Measurements from ENCODE around the gene TFCP2L1.

TFCP2L1 gene

DNA sequence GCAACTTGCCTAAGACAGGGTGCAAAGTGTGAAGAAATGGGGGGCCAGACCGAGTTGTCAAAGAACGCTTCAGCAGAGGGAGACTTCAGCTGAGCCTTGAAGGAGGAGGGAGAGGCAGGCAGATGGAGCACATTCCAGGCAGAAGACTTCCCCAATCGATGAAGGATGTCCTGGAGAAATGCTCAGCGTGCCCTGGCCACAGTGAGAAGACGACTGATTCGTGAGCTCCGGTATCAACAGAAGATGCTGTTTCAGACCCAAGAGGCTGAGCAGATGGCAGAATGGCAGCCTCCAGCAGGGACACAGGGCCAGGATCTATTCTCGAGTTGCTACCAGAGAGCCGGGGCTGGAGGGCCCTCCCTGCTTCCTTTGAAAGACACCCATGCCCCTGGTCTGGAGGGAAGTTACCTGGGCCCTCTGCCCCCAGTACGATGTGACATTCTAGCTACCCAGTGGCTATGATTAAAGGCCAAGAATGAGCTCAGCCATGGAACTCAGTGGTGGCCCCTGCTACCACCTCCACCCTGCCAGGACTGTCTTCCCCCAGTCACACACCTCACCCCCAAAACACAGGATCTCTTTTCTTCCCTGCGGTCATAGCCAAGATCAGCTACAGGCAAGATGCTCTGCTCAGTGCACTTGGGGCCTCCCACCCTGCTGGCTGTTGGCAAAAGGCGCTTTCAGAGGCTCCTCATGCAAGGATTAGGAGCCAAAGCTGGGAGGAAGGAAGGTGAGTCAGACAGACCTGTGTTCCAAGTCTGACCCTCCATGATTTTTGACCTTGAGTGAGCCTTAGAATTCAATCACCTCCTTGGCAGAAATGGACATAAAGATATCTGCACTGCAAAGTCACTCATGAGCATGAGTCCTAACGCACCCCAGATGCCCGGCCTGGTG is 84.3 kb downstream of the TFCP2L1 start:
- in situ Hi-C loops (cut with MboI; ENCODE audit: low sequenced_read_pairs), result no loop called here

DNA sequence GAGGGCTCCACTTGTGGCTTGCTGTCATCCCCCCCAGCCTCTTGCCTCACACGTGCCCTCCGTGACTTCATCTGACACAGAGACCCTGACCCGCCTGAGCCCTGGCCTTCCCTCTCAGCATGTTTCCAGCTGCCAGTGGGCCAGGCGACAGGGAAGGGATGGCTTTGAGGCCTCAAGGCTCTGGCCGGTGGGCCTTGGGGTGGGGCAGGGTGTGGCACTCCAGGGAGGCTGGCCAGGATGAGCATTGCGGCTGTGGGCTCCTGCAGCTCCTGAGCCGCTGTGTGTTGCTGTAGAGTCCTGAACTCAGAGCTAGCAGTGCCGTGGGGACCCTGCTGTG is 85.0 kb downstream of the TFCP2L1 start:
- in situ Hi-C loops (cut with MboI; ENCODE audit: low sequenced_read_pairs), result no loop called here

DNA sequence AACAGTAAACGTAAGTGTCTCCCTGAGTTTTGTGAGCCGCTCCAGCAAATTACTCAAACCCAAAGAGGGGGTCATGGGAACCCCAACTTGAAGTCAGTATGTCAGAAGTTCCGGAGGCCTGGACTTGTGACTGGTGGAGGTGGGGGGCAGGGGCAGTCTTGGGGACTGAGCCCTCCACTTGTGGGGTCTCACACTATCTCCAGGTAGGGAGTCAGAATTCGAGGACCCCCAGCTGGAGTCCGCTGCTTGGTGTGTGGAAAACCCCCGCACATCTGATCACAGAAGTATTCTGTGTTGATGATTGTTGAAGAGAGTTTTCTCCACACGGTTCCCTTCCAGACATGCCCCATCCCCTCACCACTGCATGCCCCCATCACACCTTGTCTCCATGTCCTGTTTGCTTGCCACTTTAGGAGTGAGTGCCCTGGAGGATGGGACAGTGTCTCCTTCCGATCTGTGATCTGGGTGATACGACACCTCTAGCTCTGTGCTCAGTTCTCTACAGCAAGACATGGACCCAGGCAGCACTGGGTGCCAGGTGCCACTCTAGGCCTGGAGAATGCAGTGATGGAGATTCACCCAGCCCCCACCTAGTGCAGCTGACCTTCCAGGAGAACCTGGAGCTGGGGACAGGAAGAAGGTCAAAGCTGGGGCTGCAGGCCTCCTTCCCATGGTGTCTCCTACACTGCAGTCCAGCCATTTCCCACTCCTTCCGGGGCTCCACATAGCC is 85.6 kb downstream of the TFCP2L1 start:
- in situ Hi-C loops (cut with MboI; ENCODE audit: low sequenced_read_pairs), result no loop called here

DNA sequence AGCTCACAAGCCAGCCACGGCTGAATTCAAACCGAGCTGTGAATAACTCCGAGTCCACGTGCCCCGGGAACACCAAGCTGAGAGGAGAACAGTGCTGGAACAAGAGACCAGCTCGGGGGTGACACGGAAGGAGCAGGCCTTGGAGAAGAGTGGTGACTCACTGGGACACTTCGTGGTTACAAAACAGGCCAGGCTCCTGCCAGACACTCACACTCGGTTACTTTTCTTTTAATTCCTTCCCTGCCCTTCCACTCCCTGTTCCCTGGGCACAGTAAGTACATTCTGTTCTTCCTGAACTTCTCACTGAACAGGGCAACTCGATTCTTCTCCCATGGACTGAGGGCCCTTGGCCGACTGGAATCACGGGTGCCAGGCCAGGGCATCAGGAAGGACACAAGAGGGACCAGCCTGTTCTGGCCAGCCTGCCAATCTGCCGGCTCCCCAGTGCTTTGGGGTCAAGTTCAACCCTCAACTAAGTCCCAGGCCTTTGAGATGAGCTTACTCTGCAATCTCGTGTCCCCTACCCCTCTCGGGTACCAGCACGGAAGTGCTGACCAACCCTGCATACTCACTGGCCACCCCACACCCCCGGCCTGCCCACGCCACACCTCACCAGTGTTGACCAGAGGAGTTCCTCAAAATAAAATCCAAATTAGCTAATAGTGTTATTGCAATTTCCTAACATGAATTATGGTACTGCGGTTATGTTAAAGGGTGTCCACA is 87.5 kb downstream of the TFCP2L1 start:
- in situ Hi-C loops (cut with MboI; ENCODE audit: low sequenced_read_pairs), result no loop called here

GRCh38 chr2:121196849-121197155 is 88.2 kb downstream of the TFCP2L1 start:
- in situ Hi-C loops (cut with MboI; ENCODE audit: low sequenced_read_pairs), result no loop called here

GRCh38 chr2:121196132-121196848 is 88.7 kb downstream of the TFCP2L1 start:
- in situ Hi-C loops (cut with MboI; ENCODE audit: low sequenced_read_pairs), result no loop called here

DNA sequence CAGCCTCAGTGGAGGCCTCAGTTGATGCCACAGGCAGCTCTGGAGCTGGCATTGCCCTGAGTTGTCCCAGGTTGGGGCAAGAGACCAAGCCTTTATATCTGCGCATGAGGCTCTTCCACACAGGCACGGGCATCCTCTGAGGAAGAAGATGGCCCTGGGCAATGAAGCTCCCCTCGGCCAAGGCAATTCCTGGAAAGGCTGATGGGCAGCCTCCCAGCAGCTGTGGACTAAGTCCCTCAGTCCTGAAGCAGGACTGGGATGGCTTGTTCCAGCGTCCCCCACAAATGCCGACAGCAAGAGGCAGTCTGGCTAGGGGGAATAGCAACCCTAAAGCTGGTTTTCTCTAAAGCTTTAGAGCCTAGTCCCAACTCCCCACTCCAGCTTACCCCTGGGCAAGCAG is 90.0 kb downstream of the TFCP2L1 start:
- in situ Hi-C loops (cut with MboI; ENCODE audit: low sequenced_read_pairs), result no loop called here

- in situ Hi-C loops (cut with MboI; ENCODE audit: low sequenced_read_pairs), result no loop called here
Measured at GRCh38 chr2:121194626-121195025, 90.4 kb downstream of the TFCP2L1 start.

- in situ Hi-C loops (cut with MboI; ENCODE audit: low sequenced_read_pairs), result no loop called here
Measured at GRCh38 chr2:121193185-121193584, 91.8 kb downstream of the TFCP2L1 start.

DNA sequence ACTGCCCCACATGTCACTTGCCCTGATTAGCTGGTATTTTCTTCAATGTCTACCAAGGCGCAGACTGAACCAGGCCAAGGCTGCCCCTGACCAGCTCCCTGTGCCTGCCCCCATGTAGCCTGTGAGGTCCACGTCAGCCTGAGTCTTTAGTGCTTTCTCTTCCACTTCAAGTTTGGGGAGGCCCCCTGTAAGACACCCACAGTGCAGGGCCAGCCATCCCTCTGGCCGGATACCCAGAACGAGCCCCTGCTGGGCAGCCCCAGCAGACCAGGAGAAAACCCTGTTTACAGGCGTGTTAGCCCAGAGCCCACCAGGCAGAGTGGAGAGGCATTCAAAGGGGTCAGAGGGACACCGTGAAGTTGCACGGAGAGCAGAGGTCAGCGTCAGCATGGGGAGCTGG is 92.4 kb downstream of the TFCP2L1 start:
- in situ Hi-C loops (cut with MboI; ENCODE audit: low sequenced_read_pairs), result no loop called here

DNA sequence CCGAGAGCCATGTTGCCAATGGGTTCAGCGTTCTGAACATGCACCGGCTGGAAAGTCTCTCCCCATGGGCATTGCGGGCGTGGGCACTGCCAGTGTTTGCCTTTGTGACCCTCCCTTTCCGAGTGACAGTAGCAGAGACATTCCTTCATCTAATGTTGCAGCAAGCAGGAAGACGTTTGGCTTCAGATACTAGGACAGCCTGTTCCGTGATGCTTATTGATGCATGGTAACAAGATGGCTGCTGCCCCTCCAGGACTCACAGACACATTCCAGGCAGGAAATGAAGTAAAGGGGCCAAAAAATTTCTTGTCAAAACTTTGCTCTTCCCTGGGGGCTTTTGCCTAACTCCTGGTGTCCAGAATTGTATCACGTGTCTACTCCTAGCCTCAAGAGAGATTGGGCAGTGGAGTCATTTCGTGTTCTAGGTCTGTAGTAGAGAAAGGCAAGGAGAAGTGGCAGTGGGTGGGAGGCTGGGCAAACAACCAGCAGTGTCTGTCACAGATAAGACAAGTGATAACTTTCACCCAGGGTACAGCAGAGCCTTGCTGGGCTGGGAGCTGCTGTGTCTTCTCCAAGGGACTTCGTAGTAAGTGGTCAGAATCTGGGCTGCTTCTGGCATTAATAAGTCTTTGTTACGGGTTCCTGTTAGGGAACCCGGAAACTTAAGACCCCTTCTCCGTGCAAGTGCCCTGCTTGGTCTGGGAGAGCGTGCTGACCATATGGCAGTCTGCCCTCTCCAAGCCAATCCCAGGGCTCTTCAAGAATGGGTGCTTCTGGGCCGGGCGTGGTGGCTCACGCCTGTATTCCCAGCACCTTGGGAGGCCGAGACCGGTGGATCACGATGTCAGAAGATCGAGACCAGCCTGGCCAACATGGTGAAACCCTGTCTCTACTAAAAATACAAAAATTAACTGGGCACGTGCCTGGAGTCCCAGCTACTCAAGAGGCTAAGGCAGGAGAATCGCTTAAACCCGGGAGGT is 93.5 kb downstream of the TFCP2L1 start:
- in situ Hi-C loops (cut with MboI; ENCODE audit: low sequenced_read_pairs), result no loop called here

- in situ Hi-C loops (cut with MboI; ENCODE audit: low sequenced_read_pairs), result no loop called here
Measured at GRCh38 chr2:121189661-121190381, 95.2 kb downstream of the TFCP2L1 start.

DNA sequence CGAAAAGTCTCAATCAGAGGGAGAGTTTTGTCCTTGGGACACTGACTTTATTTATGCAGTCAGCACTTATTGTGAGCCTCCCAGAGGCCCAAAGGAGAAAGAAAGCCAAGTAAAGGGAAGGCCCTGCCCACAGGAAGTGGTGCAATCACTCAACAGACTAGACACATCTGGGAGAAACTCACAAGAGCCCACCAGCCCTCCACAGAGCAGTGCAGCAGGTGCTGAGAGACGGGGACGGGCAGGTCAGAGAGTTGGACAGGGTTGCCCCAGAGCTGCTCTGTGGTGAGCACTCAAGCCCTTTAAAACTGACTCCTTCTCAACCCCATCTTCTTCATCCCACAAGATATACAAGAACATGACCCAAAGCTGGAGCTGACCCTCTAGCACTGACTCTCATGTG is 96.0 kb downstream of the TFCP2L1 start:
- in situ Hi-C loops (cut with MboI; ENCODE audit: low sequenced_read_pairs), result no loop called here

GRCh38 chr2:121187982-121188411 is 97.0 kb downstream of the TFCP2L1 start:
- in situ Hi-C loops (cut with MboI; ENCODE audit: low sequenced_read_pairs), result no loop called here

- in situ Hi-C loops (cut with MboI; ENCODE audit: low sequenced_read_pairs), result no loop called here
Measured at GRCh38 chr2:121187351-121187981, 97.5 kb downstream of the TFCP2L1 start.

DNA sequence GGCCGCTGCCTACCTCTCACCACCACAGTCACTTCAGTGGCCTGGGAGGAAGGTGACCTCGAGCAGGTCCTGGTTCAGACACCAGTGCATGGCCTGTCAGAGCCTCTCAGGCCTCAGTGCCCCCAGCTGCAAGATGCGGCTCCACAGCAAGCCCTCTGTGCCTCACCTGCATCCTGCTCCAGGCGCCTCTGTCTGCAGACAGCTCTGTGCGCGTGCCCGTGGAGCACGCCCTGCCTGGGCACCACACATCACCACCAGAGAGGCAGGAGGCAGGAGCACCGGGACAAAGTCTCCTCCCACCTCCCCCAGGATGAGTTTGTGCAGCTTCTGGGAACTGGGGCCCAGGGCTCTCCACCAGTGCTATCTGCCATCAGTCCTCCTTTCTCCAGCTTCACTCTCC is 98.7 kb downstream of the TFCP2L1 start:
- in situ Hi-C loops (cut with MboI; ENCODE audit: low sequenced_read_pairs), result no loop called here

GRCh38 chr2:121185571-121186074 is 99.4 kb downstream of the TFCP2L1 start:
- in situ Hi-C loops (cut with MboI; ENCODE audit: low sequenced_read_pairs), result no loop called here

DNA sequence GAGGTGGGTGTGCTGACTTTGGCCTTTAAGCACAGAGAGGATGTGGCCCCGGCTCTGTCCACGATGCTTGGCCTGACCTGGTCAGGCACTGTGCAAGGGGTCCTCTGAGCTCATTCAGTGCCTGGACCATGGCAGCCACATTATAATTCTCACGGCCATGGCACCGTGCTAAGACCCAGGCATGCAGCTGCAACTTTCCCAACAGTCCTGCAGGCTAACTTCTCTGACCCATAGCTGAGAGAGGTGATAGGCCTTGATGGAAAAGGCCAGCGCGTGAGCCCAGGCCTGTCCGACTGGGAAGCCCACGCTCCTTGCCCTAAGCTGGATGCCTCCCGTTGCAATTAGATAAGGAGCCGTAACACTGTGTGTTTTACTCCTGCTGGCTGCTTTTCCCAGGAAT is 99.9 kb downstream of the TFCP2L1 start:
- in situ Hi-C loops (cut with MboI; ENCODE audit: low sequenced_read_pairs), result no loop called here
